ENCODE data around the gene HCRT.
"Not testable (repeated sequence)": the region's sequence is repeated elsewhere in the genome, so short reads cannot be mapped to it uniquely, and the experiment has no call there.

Gene HCRT

DNA sequence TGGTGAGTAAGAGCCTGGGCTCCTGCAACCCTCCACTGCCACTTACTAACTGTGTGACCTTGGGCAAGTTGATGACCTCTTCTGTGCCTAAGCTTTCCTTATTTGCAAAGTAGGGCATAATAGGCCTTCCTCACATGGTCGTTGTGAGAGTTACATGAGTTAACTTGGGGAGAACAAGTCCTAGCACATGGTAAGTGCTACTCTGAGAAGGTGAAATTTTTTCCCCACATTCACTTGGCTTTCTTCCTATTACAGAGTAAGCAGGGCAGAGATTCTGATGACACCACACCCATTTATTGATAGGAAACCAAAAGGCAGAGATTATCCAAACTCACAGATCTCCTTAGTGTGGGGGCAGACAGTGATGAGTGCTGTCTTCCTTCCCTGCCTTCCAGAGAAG lies 5.9 kb downstream of the HCRT start:
- no peak for DNase-seq

GRCh38 chr17:42178817-42179216 lies 6.4 kb downstream of the HCRT start:
- DNase-seq = no peak

DNA sequence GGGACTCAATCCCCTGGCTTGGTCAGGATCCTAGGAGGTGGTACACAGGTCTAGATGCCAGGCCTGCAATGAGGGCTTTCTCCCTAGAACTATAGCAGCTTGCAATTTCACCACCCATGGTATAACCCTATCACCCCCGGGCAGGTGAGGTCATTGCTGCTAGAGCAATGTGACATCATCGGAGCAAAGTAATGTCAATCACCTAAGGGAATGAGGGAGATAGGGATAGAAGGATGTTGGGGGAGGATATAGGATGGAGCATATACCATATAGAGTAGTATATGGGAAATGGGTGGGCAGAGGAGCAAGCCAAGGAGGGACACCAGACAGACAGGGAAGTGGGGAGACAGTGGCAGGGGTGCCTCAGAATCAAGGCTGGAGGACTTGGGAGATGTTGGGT lies 7.6 kb downstream of the HCRT start:
- no peak for DNase-seq

- DNase-seq = no peak
Observed at GRCh38 chr17:42174126-42174783, 11.0 kb downstream of the HCRT start.

GRCh38 chr17:42171831-42172230 lies 13.4 kb downstream of the HCRT start:
- DNase-seq = no peak

DNA sequence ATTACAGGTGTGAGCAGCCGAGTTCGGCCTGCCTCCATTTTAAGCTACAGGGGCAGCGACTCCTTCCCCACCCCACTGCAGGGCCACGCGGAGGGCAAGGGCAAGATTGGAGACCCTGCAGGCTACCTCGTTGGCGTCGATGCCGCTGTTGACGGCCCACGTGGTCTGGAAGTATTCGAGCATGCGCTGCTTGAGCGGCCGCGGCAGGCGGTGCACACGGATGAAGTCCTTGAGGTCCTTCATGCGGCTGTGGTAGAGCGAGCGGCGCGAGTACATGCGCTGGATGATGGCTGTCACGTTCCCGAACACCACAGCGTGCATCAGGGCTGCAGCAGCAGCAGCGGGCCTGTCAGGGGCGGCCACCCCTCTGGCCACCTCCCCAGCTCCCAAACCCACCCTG lies 15.9 kb downstream of the HCRT start:
- no peak for DNase-seq

DNA sequence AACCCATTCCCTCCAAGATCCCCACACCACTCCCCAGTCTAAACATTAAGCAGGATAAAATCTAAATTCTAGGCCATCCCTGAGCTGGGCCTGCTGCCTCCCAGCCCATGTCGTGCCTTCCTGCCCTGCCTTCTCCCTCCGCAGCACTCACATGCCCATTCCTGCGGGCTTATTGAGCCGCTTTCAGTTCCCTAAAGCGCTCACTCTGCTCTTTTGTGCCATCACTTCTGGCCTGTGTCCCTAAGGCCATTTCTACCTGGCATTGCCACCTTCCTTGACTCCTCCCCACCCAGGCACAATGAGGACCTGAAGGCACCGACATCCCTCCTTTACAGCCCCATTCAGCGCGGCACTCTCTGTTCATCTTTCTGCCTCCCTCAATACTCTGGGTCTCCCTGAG lies 17.4 kb downstream of the HCRT start:
- no peak for DNase-seq

DNA sequence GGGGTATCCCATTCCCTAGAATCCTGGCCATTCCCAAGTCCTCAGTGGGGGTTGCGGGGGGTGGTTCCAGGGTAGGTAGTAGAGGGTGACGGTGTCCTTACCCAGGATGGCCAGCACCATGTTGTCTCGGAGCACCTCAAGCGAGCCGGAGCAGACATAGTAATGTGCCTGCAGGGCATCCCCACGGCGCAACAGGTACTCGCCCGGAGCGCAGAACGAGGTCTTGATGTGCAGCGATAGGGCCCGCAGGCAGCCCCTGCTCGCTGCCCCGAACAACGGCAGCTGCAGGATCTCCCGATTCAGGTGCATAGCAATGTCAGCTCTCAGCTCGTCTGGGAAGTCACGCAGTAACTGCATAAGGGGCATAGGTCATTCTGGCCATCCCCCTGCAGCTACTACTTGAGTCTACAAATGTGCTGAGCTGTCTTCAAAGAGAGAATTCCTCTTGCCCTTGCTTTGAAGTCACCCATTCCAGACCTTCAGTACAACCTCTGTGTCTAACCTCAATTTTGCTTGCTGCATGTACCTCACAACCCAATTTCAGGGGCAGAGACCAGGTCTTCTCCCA lies 19.0 kb downstream of the HCRT start:
- no peak for DNase-seq

GRCh38 chr17:42165751-42166150 lies 19.5 kb downstream of the HCRT start:
- no peak for DNase-seq

GRCh38 chr17:42163696-42164407 lies 21.4 kb downstream of the HCRT start:
- no peak for DNase-seq

DNA sequence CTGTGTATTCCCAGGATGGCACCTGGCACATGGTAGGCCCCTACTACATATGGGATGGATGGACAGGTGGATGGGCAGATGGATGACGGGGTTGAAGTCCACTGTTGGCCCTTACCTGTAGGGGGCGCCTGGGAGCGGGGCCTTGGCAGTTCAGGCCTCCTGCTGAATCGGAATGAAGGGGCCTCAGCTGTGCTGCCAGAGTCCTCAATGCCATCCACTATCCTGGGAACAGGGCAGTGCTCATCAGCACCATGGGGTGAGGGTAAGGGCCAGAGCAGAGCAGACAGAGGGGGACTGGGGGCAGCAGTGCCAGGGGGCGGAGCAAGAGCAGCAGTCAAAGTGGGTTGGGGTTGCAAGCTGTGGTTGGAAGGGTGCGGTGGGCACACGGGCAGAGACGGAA lies 22.1 kb downstream of the HCRT start:
- DNase-seq = no peak

GRCh38 chr17:42160531-42160910 lies 24.7 kb downstream of the HCRT start:
- no peak for DNase-seq

GRCh38 chr17:42159796-42160530 lies 25.3 kb downstream of the HCRT start:
- no peak for DNase-seq

DNA sequence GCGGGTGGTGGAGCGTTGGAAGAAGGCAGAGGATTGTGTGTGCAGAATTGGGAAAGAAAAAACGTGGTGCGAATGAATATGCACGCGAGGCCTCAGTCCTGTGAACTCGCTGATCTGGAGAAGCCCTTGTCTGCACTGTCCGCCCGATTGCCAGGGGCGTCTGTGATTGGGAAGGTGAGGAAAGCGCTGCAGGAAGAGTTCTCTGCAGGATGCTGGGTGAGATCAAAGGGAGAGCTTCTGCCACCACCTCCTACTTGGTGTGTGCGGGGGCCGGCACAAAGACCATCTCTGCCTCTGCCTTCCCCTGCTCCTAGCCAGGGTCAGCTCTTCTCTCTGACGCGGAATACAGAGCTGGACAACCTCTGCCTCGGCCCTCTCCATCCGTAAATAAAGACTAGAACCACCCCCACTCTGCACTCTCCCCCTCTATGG lies 29.6 kb downstream of the HCRT start:
- no peak for DNase-seq

DNA sequence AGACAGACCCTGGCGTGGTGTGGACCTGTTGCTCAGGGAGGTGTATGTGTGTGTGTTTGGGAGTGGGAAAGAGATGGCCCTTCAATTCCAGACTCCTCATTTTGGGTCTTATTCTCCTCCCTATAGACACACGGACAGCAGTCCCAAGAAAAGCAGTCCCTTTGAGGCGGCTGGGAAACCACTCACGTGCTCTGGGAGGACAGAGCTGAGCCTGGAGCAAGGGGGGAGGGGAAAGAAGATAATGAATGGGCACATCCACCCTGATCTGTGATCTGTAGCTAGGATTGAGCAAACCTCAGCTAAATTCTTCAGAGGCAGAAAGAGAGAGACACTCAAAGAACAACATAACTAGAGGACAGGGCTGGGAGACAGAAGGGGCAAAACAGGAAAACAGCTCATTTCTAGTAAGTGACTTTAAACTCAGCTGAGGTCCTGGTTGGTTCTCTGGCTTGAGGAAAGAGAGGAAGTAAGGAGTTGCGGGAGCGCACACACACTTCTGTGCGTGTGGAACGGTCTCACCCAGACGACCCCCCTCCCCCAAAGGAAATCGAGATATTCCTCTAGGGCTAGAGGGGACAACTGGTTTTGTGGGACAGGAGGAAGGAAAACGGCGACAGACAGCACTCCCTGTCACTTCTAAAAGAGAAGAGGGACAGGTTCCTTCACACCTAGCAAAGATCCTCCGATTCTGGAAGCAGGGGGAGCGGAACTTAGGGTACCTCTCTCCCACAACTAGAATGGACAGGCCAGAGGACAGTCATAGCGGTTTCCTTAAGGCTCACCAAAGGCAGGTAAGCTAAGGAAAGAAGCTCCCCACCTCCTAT lies 31.1 kb downstream of the HCRT start:
- no peak for DNase-seq

- DNase-seq = no peak
Observed at GRCh38 chr17:42146911-42147607, 38.2 kb downstream of the HCRT start.

DNA sequence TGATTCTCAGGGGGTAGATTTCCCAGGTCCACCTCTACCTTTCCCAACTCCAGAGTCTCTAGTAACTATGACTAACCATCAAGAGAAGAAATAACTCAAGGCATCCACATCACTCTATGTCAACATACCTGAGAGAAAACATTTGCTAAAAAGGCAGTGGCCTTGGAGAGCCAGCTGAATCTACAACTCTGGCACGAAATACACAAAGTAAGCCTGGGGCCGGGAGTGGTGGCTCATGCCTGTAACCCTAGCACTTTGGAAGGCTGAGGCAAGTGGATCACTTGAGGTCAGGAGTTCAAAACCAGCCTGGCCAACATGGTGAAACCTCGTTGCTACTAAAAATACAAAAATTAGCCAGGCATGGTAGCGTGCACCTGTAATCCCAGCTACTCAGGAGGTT lies 42.1 kb downstream of the HCRT start:
- not testable (repeated sequence) for DNase-seq

- no peak for DNase-seq
Observed at GRCh38 chr17:42142371-42142896, 42.8 kb downstream of the HCRT start.

DNA sequence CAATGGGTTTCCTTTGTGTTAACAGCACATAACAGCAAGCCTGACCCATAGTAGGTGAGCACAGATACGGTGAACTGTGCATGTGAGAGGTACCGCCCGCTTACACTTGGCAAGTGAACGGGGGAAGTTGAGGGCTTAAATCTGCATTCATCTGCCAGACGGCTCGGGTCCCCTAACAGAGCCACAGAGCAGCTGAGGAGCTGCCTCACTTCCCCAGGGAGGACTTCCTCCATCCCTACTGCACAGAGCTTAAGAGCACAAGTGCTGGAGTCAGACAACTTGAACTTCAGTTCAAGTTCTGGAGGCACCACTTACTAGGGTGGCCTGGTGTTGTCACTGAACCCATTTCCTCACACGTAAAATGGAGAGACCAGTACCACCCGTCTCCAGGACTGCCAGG lies 43.9 kb downstream of the HCRT start:
- no peak for DNase-seq

GRCh38 chr17:42140690-42141089 lies 44.6 kb downstream of the HCRT start:
- DNase-seq = not testable (repeated sequence)

DNA sequence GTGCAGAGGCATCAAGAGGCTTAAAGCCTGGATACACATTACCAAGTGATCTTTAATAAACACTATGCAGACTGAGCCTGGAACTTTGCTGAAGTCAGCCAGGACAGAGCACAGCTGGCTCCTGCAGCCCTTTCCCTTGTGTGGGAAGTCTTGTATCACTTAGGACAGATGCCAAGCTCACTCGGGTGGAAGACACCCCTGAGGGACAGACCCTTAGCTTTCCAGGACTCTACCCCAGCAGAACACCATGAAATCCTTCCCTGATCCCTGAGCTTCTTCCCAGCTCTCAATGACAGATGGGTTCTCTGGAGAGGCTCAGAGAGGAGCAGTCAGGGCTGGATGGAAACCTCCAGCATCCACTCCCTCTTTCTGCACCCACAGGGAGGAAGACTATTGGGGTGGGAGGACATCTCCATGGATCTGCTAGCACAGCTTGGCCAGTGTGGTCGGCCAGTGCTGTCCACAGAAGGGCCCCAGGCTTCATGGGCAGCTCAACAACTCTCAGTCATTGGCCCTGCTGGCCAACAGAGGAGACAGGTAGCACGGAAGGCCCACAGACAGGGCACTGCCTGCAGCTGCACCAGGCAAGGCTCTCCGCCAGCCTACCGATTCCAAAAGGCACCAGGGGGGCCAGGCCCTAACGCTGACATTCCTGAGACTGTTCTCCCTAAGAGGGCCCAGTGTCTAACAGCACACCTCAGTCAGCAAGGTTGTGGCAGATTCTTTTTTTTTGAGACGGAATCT lies 46.3 kb downstream of the HCRT start:
- no peak for DNase-seq

All from activated naive CD4-positive, alpha-beta T cell (primary cell).